Liver (tissue), 9 donors: Measurements from ENCODE around the gene MST1R. TPM values are rescaled to one million over a fixed set of nuclear protein-coding genes. Genes with fewer than 3 reads are reported as not detected.

Experiments used
- DNase-seq: peaks from one replicate; pipeline ENCODE4 v3.0.0-alpha.2; 2017; ENCODE audit warnings: low spot score
- H3K27ac ChIP-seq, 2 donors: one replicate each; pipeline ENCODE4 v1.7.0; 2013; ENCODE audit warnings: inconsistent platforms in 2 of 2, low read length in 2 of 2, control low read depth in 1 of 2, low read depth in 1 of 2, mild to moderate bottlenecking in 1 of 2
- H3K27me3 ChIP-seq, 4 donors: one replicate each; pipeline versions ENCODE4 v1.6.1 to v1.7.0; 2013; ENCODE audit warnings: low read length in 3 of 4, inconsistent platforms in 1 of 4, mild to moderate bottlenecking in 1 of 4, moderate library complexity in 1 of 4; ENCODE audit not compliant: control insufficient read depth in 4 of 4, insufficient read depth in 4 of 4
- H3K36me3 ChIP-seq, 4 donors: one replicate each; pipeline versions ENCODE4 v1.6.1 to v1.7.0; 2013; ENCODE audit warnings: low read length in 3 of 4, mild to moderate bottlenecking in 3 of 4, low read depth in 1 of 4, moderate library complexity in 1 of 4; ENCODE audit not compliant: control insufficient read depth in 4 of 4, insufficient read depth in 3 of 4
- H3K4me1 ChIP-seq, 4 donors: one replicate each; pipeline versions ENCODE4 v1.6.1 to v1.7.0; 2013; ENCODE audit warnings: low read length in 3 of 4, mild to moderate bottlenecking in 3 of 4, moderate library complexity in 1 of 4; ENCODE audit not compliant: control insufficient read depth in 4 of 4, insufficient read depth in 4 of 4
- H3K4me3 ChIP-seq, 3 donors: one replicate each; pipeline versions ENCODE4 v1.6.1 to v1.7.0; 2013; ENCODE audit warnings: low read length in 3 of 3, control low read depth in 1 of 3, low read depth in 1 of 3, mild to moderate bottlenecking in 1 of 3
- H3K9ac ChIP-seq, 2 donors: one replicate each; pipeline ENCODE4 v1.7.0; 2013; ENCODE audit warnings: low read length in 2 of 2, mild to moderate bottlenecking in 2 of 2, moderate library complexity in 2 of 2, control low read depth in 1 of 2, low read depth in 1 of 2
- H3K9me3 ChIP-seq, 4 donors: one replicate each; pipeline versions ENCODE4 v1.6.1 to v1.7.0; 2013; ENCODE audit warnings: low read length in 3 of 4; ENCODE audit not compliant: control insufficient read depth in 4 of 4
- EGR1 ChIP-seq, 2 donors: IDR thresholded peaks; 2 replicates each; pipeline ENCODE4 v1.6.1; 2016 to 2018; ENCODE audit warnings: antibody characterized with exemption in 2 of 2, low read depth in 2 of 2
- FOXA1 ChIP-seq: IDR thresholded peaks from 2 replicates; pipeline ENCODE4 v1.6.1; 2016; ENCODE audit warnings: antibody characterized with exemption
- FOXA2 ChIP-seq: IDR thresholded peaks from 2 replicates; pipeline ENCODE4 v1.6.1; 2016; ENCODE audit warnings: antibody characterized with exemption
- GABPA ChIP-seq, 2 donors: IDR thresholded peaks in 1 of 2; conservative IDR thresholded peaks in 1 of 2; 2 replicates each; pipeline ENCODE4 v1.6.1; 2016; ENCODE audit warnings: antibody characterized with exemption in 2 of 2, mild to moderate bottlenecking in 1 of 2, moderate library complexity in 1 of 2
- HNF4A ChIP-seq, 2 donors: conservative IDR thresholded peaks; 2 replicates each; pipeline ENCODE4 v1.6.1; 2016; ENCODE audit warnings: antibody characterized with exemption in 2 of 2, mild to moderate bottlenecking in 2 of 2
- HNF4G ChIP-seq: IDR thresholded peaks from 2 replicates; pipeline ENCODE4 v1.6.1; 2016; ENCODE audit warnings: antibody characterized with exemption
- MAX ChIP-seq: IDR thresholded peaks from 2 replicates; pipeline ENCODE4 v1.6.1; 2016; ENCODE audit warnings: antibody characterized with exemption
- NR2F2 ChIP-seq: IDR thresholded peaks from 2 replicates; pipeline ENCODE4 v1.6.1; 2016; ENCODE audit warnings: antibody characterized with exemption
- RAD21 ChIP-seq, 2 donors: IDR thresholded peaks; 2 replicates each; pipeline ENCODE4 v1.6.1; 2016; ENCODE audit warnings: antibody characterized with exemption in 2 of 2, mild to moderate bottlenecking in 2 of 2
- REST ChIP-seq: IDR thresholded peaks from 2 replicates; pipeline ENCODE4 v1.6.1; 2016; ENCODE audit warnings: antibody characterized with exemption, mild to moderate bottlenecking
- RXRA ChIP-seq, 2 donors: IDR thresholded peaks; 2 replicates each; pipeline ENCODE4 v1.6.1; 2017 to 2018; ENCODE audit warnings: antibody characterized with exemption in 2 of 2, mild to moderate bottlenecking in 1 of 2
- SP1 ChIP-seq: IDR thresholded peaks from 2 replicates; pipeline ENCODE4 v1.6.1; 2018; ENCODE audit warnings: antibody characterized with exemption, mild to moderate bottlenecking
- TAF1 ChIP-seq: conservative IDR thresholded peaks from 2 replicates; pipeline ENCODE4 v1.6.1; 2016; ENCODE audit warnings: antibody characterized with exemption, mild to moderate bottlenecking
- YY1 ChIP-seq: IDR thresholded peaks from 2 replicates; pipeline ENCODE4 v1.6.1; 2016; ENCODE audit warnings: antibody characterized with exemption, mild to moderate bottlenecking
- ZBTB33 ChIP-seq: IDR thresholded peaks from 2 replicates; pipeline ENCODE4 v1.6.1; 2016; ENCODE audit warnings: antibody characterized with exemption
- WGBS: extraction: QIAGEN DNeasy Blood & Tissue Kit; methylation state at CpG from one replicate; pipeline ENCODE4 v1.1.7; 2013; 5-methylcytosine and 5-hydroxymethylcytosine counted together
- polyA plus RNA-seq, 2 donors: library from polyadenylated mRNA; stranded (reverse) in 1 of 2; unstranded in 1 of 2; fragments of 200-250 nt in 1 of 2; fragments of >200 nt in 1 of 2; fragmentation: Nextera tagmentation in 1 of 2; extraction: Ambion mirVana in 1 of 2; gene quantifications; one replicate each; pipeline versions ENCODE4 v1.2.1 to v1.2.3, GENCODE V29; 2013 to 2015
- total RNA-seq, 2 donors: library from RNA; depleted of rRNA; stranded (reverse); fragments of >200 nt; gene quantifications; one replicate each; pipeline ENCODE4 v1.2.3, GENCODE V29; 2014
- donor health status: healthy.
- donor health status: healthy.
- donor health status: healthy.
- donor health status: healthy.
- donor health status: healthy.

Gene MST1R
- total and polyA plus RNA-seq, 4 donors = 0.10 to 0.56 (median 0.33) TPM

DNA sequence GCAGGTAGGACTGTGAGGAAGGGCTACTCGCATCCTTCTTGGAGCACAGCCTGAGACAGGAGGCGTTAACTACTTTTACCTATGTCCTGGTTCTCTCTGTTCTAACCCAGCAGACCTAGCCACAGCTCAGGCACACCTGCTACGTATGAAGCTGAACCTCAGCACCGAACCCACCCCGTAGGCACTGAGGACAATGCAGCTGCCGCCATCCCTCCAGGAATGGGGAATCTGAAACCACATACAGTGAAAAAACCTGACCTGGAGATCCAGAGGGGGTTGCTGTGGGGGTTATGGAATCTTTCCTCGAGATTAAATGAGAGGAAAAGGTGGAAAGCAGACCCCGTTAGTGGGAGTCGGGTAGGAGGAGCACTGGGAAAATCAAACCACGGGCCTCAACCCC lies 14.4 kb downstream of the MST1R start (continued):
- no peak for TF ChIP-seq REST
- no peak for TF ChIP-seq FOXA2
- no peak for TF ChIP-seq YY1
- no peak for TF ChIP-seq HNF4G
- no peak for TF ChIP-seq RAD21 (IDR thresholded peaks at IDR 0.05)
- no peak for TF ChIP-seq GABPA (IDR thresholded peaks at IDR 0.05 in 1 of 2, conservative IDR thresholded peaks at IDR 0.05 in 1 of 2)
- TF ChIP-seq TAF1 = no peak
- TF ChIP-seq FOXA1 = no peak
- no peak for TF ChIP-seq SP1
- no peak for TF ChIP-seq RXRA (IDR thresholded peaks at IDR 0.05)

- peaks cover 0 to 4% (median 0%) of the 10 kb centered on the region in 4 donors for H3K4me1 ChIP-seq
- TF ChIP-seq NR2F2 = no peak
- no peak for TF ChIP-seq MAX
- no peak for TF ChIP-seq HNF4A (conservative IDR thresholded peaks at IDR 0.05)
- no peak for TF ChIP-seq YY1
- no peak for TF ChIP-seq RXRA (IDR thresholded peaks at IDR 0.05)
- no peak for TF ChIP-seq EGR1 (IDR thresholded peaks at IDR 0.05; ENCODE audit: low read depth in 2 of 2)
- no peak for TF ChIP-seq SP1
Measured at GRCh38 chr3:49886922-49887265, 16.8 kb downstream of the MST1R start.

GRCh38 chr3:49883998-49884397 lies 19.7 kb downstream of the MST1R start:
- H3K9me3 ChIP-seq = no peaks in the 10 kb centered on the region
- DNase-seq = no peak
- no peak overlapping the region for H3K4me3 ChIP-seq
- no peak overlapping the region for H3K27ac ChIP-seq
- TF ChIP-seq RXRA (IDR thresholded peaks at IDR 0.05) = no peak
- no peak for TF ChIP-seq MAX
- TF ChIP-seq GABPA (IDR thresholded peaks at IDR 0.05 in 1 of 2, conservative IDR thresholded peaks at IDR 0.05 in 1 of 2) = no peak
- TF ChIP-seq ZBTB33 = no peak
- 96% methylated on average over 4 of the region's 4 CpGs for WGBS
- H3K36me3 ChIP-seq = no peaks in the 10 kb centered on the region
- H3K27me3 ChIP-seq = no peaks in the 10 kb centered on the region
- no peak overlapping the region for H3K9ac ChIP-seq
- H3K4me1 ChIP-seq = peaks cover 0 to 9% (median 0%) of the 10 kb centered on the region in 4 donors

More at GRCh38 chr3:49886922-49887265, 16.8 kb downstream of the MST1R start:
- no peak for DNase-seq
- H3K4me3 ChIP-seq = no peak overlapping the region
- H3K9me3 ChIP-seq = no peaks in the 10 kb centered on the region
- no peak overlapping the region for H3K27ac ChIP-seq
- H3K27me3 ChIP-seq = no peaks in the 10 kb centered on the region
- H3K36me3 ChIP-seq = no peaks in the 10 kb centered on the region
- no peak overlapping the region for H3K9ac ChIP-seq
